ENCODE data around the gene CCDC121. TPM values are rescaled to one million over a fixed set of nuclear protein-coding genes. Genes with fewer than 3 reads are reported as not detected.
A peak's percentile ranks its signal among the peaks of the same experiment; 100 is the strongest.

CCDC121 gene, protein sequence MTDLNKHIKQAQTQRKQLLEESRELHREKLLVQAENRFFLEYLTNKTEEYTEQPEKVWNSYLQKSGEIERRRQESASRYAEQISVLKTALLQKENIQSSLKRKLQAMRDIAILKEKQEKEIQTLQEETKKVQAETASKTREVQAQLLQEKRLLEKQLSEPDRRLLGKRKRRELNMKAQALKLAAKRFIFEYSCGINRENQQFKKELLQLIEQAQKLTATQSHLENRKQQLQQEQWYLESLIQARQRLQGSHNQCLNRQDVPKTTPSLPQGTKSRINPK
- 1 to 10 TPM; 1.3 to 2.2 TPM for total RNA-seq
- 1 to 10 TPM in 1 of 2 donors, under 1 TPM in 1; 0.79 to 1.2 TPM for polyA plus RNA-seq

DNA sequence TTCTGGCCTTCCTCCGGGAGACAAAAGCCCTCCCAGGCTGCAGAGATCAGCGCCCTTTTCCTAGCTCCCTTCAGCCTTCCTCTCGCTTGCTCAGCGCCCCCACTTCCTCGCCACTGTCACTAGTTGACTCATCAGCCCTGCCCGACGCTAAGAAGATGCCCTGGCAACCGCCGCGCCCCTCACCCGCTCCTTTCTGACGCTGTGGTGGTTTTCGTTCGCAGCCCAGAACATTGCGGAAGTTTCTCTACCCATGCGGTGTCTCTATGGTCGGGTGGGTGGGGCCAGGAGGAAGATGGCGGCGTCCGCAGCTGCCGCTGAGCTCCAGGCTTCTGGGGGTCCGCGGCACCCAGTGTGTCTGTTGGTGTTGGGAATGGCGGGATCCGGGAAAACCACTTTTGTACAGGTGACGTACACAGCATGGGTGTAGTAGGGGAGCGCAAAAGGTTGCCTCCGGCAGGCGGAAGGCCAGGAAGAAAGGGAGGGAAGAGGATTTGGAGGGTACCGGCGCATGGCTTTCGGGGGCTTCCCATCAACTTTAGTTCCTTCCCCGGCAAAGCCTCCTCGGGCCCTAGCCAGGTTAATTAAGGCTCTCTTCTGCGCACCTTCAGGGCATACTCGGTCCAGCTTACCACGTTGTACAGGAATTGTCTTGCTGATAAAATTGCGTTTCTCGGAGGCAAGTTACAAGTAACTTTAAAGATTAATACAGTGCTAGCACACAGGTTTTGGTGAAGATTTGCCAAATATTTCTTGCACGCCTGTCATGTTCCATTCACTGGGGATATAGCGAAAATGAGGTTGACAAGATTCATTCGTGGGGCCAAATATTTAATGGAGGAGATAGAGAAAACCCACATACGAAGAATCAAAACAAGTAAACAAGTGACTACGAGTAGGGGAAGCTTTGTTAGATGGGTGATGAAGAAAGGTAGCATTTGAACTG lies at the start of gene CCDC121, which contains the start of gene GPN1:
Gene CCDC121, minus strand, starts transcription at position 246 of the 943 bp plus-strand sequence. CDS start 1,213 bp downstream, outside the sequence.
Gene GPN1, plus strand, starts transcription at position 284 of the 943 bp plus-strand sequence. Its CDS starts 9 bp downstream, at position 293.
- peak within 1 kb of the TSS; percentile 85 for H3K27ac ChIP-seq (ENCODE audit: low read depth, low read length)
- H3K4me3 ChIP-seq (ENCODE audit: low read length in 2 of 2): peak within 1 kb of the TSS; percentile 68 to 92
- H3K36me3 ChIP-seq (ENCODE audit: insufficient read depth, low read length): peaks cover 15% of the 10 kb centered on the region
- peak within 1 kb of the TSS in 2 of 8 donors; percentile 8 to 57 for H3K4me3 Mint-ChIP-seq
- CTCF ChIA-PET (ENCODE audit: partially characterized antibody): interaction anchor here (1.6 kb wide), 2 partner anchors 54 to 542 kb away, joined by 3 to 6 read pairs; partner anchors contain the start of gene KHK
- POLR2A ChIA-PET (ENCODE audit: partially characterized antibody): interaction anchor here (0.6 to 2.3 kb wide), 13 partner anchors 10 to 579 kb away, joined by 3 to 16 read pairs (median 4); partner anchors contain the start of genes ATRAID, EIF2B4, NRBP1 and PPM1G
- H3K4me1 ChIP-seq (ENCODE audit: insufficient read depth, low read length): peaks cover 17% of the 10 kb centered on the region
- no peaks in the 10 kb centered on the region for H3K27me3 Mint-ChIP-seq
- DNase-seq: peak; percentile 93 to 98 (median 94)
- no peaks in the 10 kb centered on the region for H3K9me3 ChIP-seq (ENCODE audit: control insufficient read depth in 1 of 2, low read length in 2 of 2)
- intact Hi-C loops (cut with micrococcal nuclease): loop anchor here (1.0 to 5.0 kb wide), 4 partner anchors 34 to 272 kb away; partner anchors contain the start of genes GTF3C2, IFT172, SLC4A1AP and SUPT7L
- peaks cover 9 to 21% (median 11%) of the 10 kb centered on the region in 4 donors for H3K4me1 Mint-ChIP-seq
- H3K36me3 Mint-ChIP-seq: peaks cover 24 to 40% of the 10 kb centered on the region in 2 donors
- no peaks in the 10 kb centered on the region for H3K9me3 Mint-ChIP-seq
- no peaks in the 10 kb centered on the region for H3K27me3 ChIP-seq (ENCODE audit: insufficient read depth, low read length)
- peak within 1 kb of the TSS in 3 of 7 donors; percentile 76 to 85 (median 78) for H3K27ac Mint-ChIP-seq

DNA sequence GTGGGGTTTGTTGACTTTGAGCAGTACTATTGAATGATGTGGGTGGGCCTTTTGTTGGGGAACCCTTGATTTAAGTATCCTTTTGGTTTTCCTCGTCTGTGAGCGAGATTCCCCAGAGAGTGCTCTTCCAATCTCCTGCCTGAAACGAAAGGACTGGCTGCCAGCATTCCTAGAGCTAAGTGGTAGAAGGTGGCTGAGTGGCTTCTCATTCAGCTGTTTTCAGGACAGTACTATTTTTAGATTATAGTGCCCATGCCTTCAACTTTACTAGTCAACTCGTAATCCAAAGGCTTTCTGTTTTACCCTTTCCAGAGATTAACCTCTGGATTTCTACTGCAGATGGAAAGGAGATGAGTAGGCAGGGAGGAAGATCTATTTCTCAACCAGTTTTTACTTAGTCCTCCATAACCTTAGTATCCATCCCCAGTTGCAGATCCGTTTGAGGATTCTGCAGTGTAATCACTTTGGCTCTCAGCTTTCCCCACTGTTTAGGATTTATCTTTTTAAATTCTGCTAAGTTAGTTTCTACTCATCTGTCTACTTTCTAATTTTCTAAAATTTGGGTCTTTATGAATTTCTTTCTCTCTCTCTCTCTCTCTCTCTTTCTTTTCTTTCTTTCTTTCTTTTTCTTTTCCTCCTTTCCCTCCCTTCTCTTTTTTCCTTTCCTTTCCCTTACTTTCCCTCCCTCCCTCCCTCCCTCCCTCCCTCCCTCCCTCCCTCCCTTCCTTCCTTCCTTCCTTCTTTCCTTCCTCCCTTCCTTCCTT lies 44.1 kb upstream of the CCDC121 start:
- H3K4me3 Mint-ChIP-seq: no peak overlapping the region
- Histone ChIP-seq H3K27ac (ENCODE audit: low read depth, low read length) (no peak overlapping the region), H3K36me3 (ENCODE audit: insufficient read depth, low read length) (peaks cover 42% of the 10 kb centered on the region), H3K4me1 (ENCODE audit: insufficient read depth, low read length) (no peaks in the 10 kb centered on the region), H3K27me3 (ENCODE audit: insufficient read depth, low read length) (no peaks in the 10 kb centered on the region), H3K9me3 (ENCODE audit: control insufficient read depth in 1 of 2, low read length in 2 of 2) (no peaks in the 10 kb centered on the region), H3K4me3 (ENCODE audit: low read length in 2 of 2) (no peak overlapping the region)
- H3K9me3 Mint-ChIP-seq: no peaks in the 10 kb centered on the region
- no peaks in the 10 kb centered on the region for H3K27me3 Mint-ChIP-seq
- CTCF ChIA-PET (ENCODE audit: partially characterized antibody): interaction anchor here (1.0 to 3.5 kb wide), 2 partner anchors 10 to 505 kb away, joined by 3 to 30 read pairs; no protein-coding TSS in a partner anchor
- peak overlapping the region in 3 of 7 donors; percentile 37 to 73 (median 69) for H3K27ac Mint-ChIP-seq
- intact Hi-C loops (cut with micrococcal nuclease): no loop called here
- POLR2A ChIA-PET (ENCODE audit: partially characterized antibody): interaction anchor here (0.7 kb wide), 1 partner anchor 9 kb away, joined by 3 read pairs; the partner anchor contains the start of gene SLC4A1AP
- DNase-seq: no peak
- peaks cover 4 to 10% (median 7%) of the 10 kb centered on the region in 4 donors for H3K4me1 Mint-ChIP-seq
- H3K36me3 Mint-ChIP-seq: peaks cover 36 to 61% of the 10 kb centered on the region in 2 donors

DNA sequence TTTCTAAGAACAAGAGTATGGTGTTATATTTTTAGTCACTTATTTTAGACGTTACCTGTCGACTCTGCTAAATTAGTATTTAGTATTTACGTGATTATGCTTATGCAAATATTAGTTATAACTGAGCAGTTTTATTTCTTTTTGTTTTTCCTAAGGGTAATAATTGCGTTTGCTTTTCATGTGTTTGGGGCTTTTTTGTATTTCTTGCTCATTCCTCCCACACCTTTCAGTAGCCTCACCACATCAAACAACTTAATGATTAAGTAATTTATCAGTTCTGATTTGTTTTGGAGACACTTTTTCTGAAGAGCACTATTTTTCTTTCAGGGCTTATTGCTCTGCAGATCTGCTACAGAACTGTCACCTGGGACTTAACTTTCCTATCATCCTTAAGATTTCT lies 42.4 kb upstream of the CCDC121 start:
- H3K9me3 ChIP-seq (ENCODE audit: control insufficient read depth in 1 of 2, low read length in 2 of 2): no peaks in the 10 kb centered on the region
- intact Hi-C loops (cut with micrococcal nuclease): no loop called here
- Mint-ChIP-seq H3K27me3 (no peaks in the 10 kb centered on the region), H3K4me3 (no peak overlapping the region), H3K27ac (peak overlapping the region in 1 of 7 donors; percentile 64), H3K4me1 (peaks cover 6 to 14% (median 10%) of the 10 kb centered on the region in 4 donors), H3K36me3 (peaks cover 42 to 63% of the 10 kb centered on the region in 2 donors), H3K9me3 (no peaks in the 10 kb centered on the region)
- no peaks in the 10 kb centered on the region for H3K4me1 ChIP-seq (ENCODE audit: insufficient read depth, low read length)
- H3K27me3 ChIP-seq (ENCODE audit: insufficient read depth, low read length): no peaks in the 10 kb centered on the region
- POLR2A ChIA-PET (ENCODE audit: partially characterized antibody): no interaction called here
- H3K4me3 ChIP-seq (ENCODE audit: low read length in 2 of 2): no peak overlapping the region
- peaks cover 29% of the 10 kb centered on the region for H3K36me3 ChIP-seq (ENCODE audit: insufficient read depth, low read length)
- DNase-seq: no peak
- CTCF ChIA-PET (ENCODE audit: partially characterized antibody): interaction anchor here (0.8 to 1.4 kb wide), 2 partner anchors 11 to 13 kb away, joined by 3 to 4 read pairs; no protein-coding TSS in a partner anchor
- H3K27ac ChIP-seq (ENCODE audit: low read depth, low read length): no peak overlapping the region

DNA sequence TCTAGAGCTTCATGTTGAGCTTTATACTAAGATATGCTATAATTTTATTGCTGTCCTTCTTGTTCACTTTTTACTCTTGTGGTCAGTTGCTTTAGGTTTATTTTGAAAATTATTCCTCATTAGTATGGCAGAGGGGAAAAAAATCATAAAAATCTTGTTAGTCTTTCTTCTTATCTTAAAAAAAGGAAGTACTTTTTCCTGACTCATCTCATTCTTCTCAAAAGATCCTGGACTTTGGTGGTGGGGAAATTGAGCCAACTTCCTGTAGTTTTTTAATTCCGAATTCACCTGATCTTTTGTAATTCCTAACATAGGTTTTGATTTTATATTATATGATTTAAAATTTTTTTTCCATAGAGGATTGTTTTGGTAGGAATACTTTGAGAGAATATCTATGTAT lies 38.6 kb upstream of the CCDC121 start:
- no peaks in the 10 kb centered on the region for H3K27me3 Mint-ChIP-seq
- H3K36me3 ChIP-seq (ENCODE audit: insufficient read depth, low read length): peaks cover 18% of the 10 kb centered on the region
- H3K4me1 Mint-ChIP-seq: peaks cover 20 to 42% (median 35%) of the 10 kb centered on the region in 4 donors
- POLR2A ChIA-PET (ENCODE audit: partially characterized antibody): no interaction called here
- H3K36me3 Mint-ChIP-seq: peaks cover 33 to 53% of the 10 kb centered on the region in 2 donors
- no peak overlapping the region for H3K4me3 ChIP-seq (ENCODE audit: low read length in 2 of 2)
- no peak for DNase-seq
- H3K27me3 ChIP-seq (ENCODE audit: insufficient read depth, low read length): no peaks in the 10 kb centered on the region
- peak overlapping the region in 1 of 7 donors; percentile 18 for H3K27ac Mint-ChIP-seq
- H3K27ac ChIP-seq (ENCODE audit: low read depth, low read length): no peak overlapping the region
- peaks cover 25% of the 10 kb centered on the region for H3K4me1 ChIP-seq (ENCODE audit: insufficient read depth, low read length)
- H3K9me3 Mint-ChIP-seq: no peaks in the 10 kb centered on the region
- H3K9me3 ChIP-seq (ENCODE audit: control insufficient read depth in 1 of 2, low read length in 2 of 2): no peaks in the 10 kb centered on the region
- no peak overlapping the region for H3K4me3 Mint-ChIP-seq
- CTCF ChIA-PET (ENCODE audit: partially characterized antibody): interaction anchor here (5.2 kb wide), 1 partner anchor 15 kb away, joined by 39 read pairs; no protein-coding TSS in a partner anchor
- intact Hi-C loops (cut with micrococcal nuclease): no loop called here

DNA sequence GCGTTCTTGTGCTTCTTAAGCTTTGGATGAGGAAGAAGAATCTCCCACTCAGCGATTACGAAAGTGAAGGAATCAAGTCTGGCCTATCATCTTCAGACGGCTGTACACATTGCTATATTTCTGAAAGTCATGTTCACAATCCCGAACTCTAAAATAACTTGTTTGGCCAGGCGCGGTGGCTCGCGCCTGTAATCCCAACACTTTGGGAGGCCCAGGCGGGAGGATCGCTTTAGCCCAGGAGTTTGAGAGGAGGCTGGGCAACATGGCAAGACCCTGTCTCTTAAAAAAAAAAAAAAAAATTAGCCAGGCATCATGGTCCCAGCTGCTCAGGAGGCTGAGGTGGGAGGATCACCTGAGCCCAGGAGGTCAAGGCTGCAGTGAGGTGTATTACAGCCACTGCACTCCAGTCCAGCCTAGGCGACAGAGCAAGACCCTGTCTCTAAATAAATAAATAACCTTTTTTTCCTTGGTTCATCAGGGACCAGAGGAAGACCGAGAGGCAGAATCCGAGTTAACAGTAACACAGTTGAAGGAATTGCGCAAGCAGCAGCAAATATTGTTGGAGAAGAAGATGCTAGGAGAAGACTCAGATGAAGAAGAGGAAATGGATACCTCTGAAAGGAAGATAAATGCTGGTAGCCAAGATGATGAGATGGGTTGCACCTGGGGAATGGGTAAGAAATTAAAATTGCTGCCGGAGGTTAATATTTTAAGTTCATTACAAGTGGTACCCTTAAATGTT lies 36.0 kb upstream of the CCDC121 start:
- Histone ChIP-seq H3K4me3 (ENCODE audit: low read length in 2 of 2) (peak overlapping the region; percentile 99), H3K27ac (ENCODE audit: low read depth, low read length) (peak overlapping the region; percentile 99), H3K4me1 (ENCODE audit: insufficient read depth, low read length) (peaks cover 31% of the 10 kb centered on the region), H3K36me3 (ENCODE audit: insufficient read depth, low read length) (peaks cover 29% of the 10 kb centered on the region), H3K27me3 (ENCODE audit: insufficient read depth, low read length) (no peaks in the 10 kb centered on the region), H3K9me3 (ENCODE audit: control insufficient read depth in 1 of 2, low read length in 2 of 2) (no peaks in the 10 kb centered on the region)
- Mint-ChIP-seq H3K36me3 (peaks cover 41 to 60% of the 10 kb centered on the region in 2 donors), H3K27ac (peak overlapping the region; percentile 36 to 99 (median 84)), H3K27me3 (no peaks in the 10 kb centered on the region), H3K4me3 (peak overlapping the region; percentile 96 to 100 (median 100)), H3K9me3 (no peaks in the 10 kb centered on the region), H3K4me1 (peaks cover 26 to 58% (median 45%) of the 10 kb centered on the region in 4 donors)
- intact Hi-C loops (cut with micrococcal nuclease): no loop called here
- no peak for DNase-seq
- POLR2A ChIA-PET (ENCODE audit: partially characterized antibody): interaction anchor here (0.6 to 3.0 kb wide), 3 partner anchors 36 to 1317 kb away, joined by 3 to 16 read pairs (median 3); partner anchors contain the start of genes CCDC121 and GPN1
- CTCF ChIA-PET (ENCODE audit: partially characterized antibody): interaction anchor here (1.9 to 5.2 kb wide), 2 partner anchors 17 to 19 kb away, joined by 12 to 39 read pairs; no protein-coding TSS in a partner anchor

All from CD4-positive, alpha-beta memory T cell (primary cell).